ENCODE data around the gene SLTM.
"Not testable (repeated sequence)": the region's sequence is repeated elsewhere in the genome, so short reads cannot be mapped to it uniquely, and the experiment has no call there.

SLTM gene

GRCh38 chr15:58839485-58839884, 94.0 kb downstream of the SLTM start:
- no peak for TF ChIP-seq CTCF (IDR thresholded peaks at IDR 0.05; ENCODE audit: low read depth, low read length)
- no peak overlapping the region for H3K4me3 ChIP-seq (ENCODE audit: low read depth, low read length)

GRCh38 chr15:58833681-58834426, 99.6 kb downstream of the SLTM start:
- H3K4me3 ChIP-seq (ENCODE audit: low read depth, low read length): not testable (repeated sequence)

GRCh38 chr15:58830556-58830955, 102.9 kb downstream of the SLTM start:
- no peak for TF ChIP-seq CTCF (IDR thresholded peaks at IDR 0.05; ENCODE audit: low read depth, low read length)
- H3K4me3 ChIP-seq (ENCODE audit: low read depth, low read length): no peak overlapping the region
